CD4-positive, alpha-beta T cell treated with Interleukin-21 for 1 hour (primary cell): ENCODE measurements around the gene KLK11.
"Not testable (repeated sequence)": the region's sequence is repeated elsewhere in the genome, so short reads cannot be mapped to it uniquely, and the experiment has no call there.

Source experiments
- DNase-seq: peaks from one replicate; pipeline ENCODE4 v3.0.0-alpha.2; 2020

The KLK11 gene

GRCh38 chr19:51002542-51003311 lies 23.7 kb downstream of the KLK11 start:
- DNase-seq, result no peak

GRCh38 chr19:51002089-51002532 lies 24.3 kb downstream of the KLK11 start:
- no peak for DNase-seq

- no peak for DNase-seq
Measured at GRCh38 chr19:51001515-51001914, 24.9 kb downstream of the KLK11 start, which contains the start of gene KLK8. Gene KLK8, minus strand, starts transcription at chr19:51001604. Its CDS starts 437 bp downstream, at chr19:51001167.

GRCh38 chr19:51000981-51001380 lies 25.4 kb downstream of the KLK11 start:
- no peak for DNase-seq

- no peak for DNase-seq
Measured at GRCh38 chr19:51000426-51000825, 26.0 kb downstream of the KLK11 start.

GRCh38 chr19:50998686-50999085 lies 27.7 kb downstream of the KLK11 start:
- no peak for DNase-seq

- no peak for DNase-seq
Measured at GRCh38 chr19:50998061-50998460, 28.4 kb downstream of the KLK11 start.

GRCh38 chr19:50994129-50994528 lies 32.3 kb downstream of the KLK11 start:
- no peak for DNase-seq

GRCh38 chr19:50992666-50993035 lies 33.8 kb downstream of the KLK11 start:
- DNase-seq, result no peak

GRCh38 chr19:50984416-50984815 lies 42.0 kb downstream of the KLK11 start:
- DNase-seq, result not testable (repeated sequence)

- DNase-seq, result no peak
Measured at GRCh38 chr19:50983625-50984292, 42.7 kb downstream of the KLK11 start, which contains the start of gene KLK7. Gene KLK7, minus strand, starts transcription at chr19:50983917. Its CDS starts 1,518 bp downstream, at chr19:50982399.

GRCh38 chr19:50982186-50982585 lies 44.2 kb downstream of the KLK11 start:
- DNase-seq, result no peak

- no peak for DNase-seq
Measured at GRCh38 chr19:50981587-50982146, 44.7 kb downstream of the KLK11 start.

GRCh38 chr19:50980208-50980607 lies 46.2 kb downstream of the KLK11 start:
- DNase-seq, result no peak

- no peak for DNase-seq
Measured at GRCh38 chr19:50979758-50980157, 46.7 kb downstream of the KLK11 start.

- no peak for DNase-seq
Measured at GRCh38 chr19:50978772-50979390, 47.5 kb downstream of the KLK11 start.

- DNase-seq, result no peak
Measured at GRCh38 chr19:50977626-50978025, 48.8 kb downstream of the KLK11 start.

- no peak for DNase-seq
Measured at GRCh38 chr19:50975766-50976165, 50.6 kb downstream of the KLK11 start.

GRCh38 chr19:50974702-50975556 lies 51.5 kb downstream of the KLK11 start:
- no peak for DNase-seq

- no peak for DNase-seq
Measured at GRCh38 chr19:50972795-50973376, 53.5 kb downstream of the KLK11 start.
